Fibroblast of the conjunctiva (primary cell): ENCODE results near the gene UBD.

ENCODE experiments used
- DNase-seq: peaks from one replicate; pipeline ENCODE4 v3.0.0-alpha.2; 2010; ENCODE audit warnings: low read depth

Gene UBD

GRCh38 chr6:29521006-29521680 is 38.4 kb downstream of the UBD start:
- no peak for DNase-seq

GRCh38 chr6:29520232-29520631 is 39.3 kb downstream of the UBD start:
- DNase-seq, result no peak

GRCh38 chr6:29519291-29520010 is 40.1 kb downstream of the UBD start:
- DNase-seq, result no peak

- DNase-seq, result no peak
Measured at GRCh38 chr6:29517728-29518440, 41.6 kb downstream of the UBD start.

- no peak for DNase-seq
Measured at GRCh38 chr6:29517245-29517644, 42.3 kb downstream of the UBD start.

GRCh38 chr6:29516108-29516507 is 43.4 kb downstream of the UBD start:
- no peak for DNase-seq

GRCh38 chr6:29510746-29511300 is 48.7 kb downstream of the UBD start:
- no peak for DNase-seq

- DNase-seq, result no peak
Measured at GRCh38 chr6:29510202-29510601, 49.3 kb downstream of the UBD start.

- no peak for DNase-seq
Measured at GRCh38 chr6:29509711-29510110, 49.8 kb downstream of the UBD start.

- DNase-seq, result no peak
Measured at GRCh38 chr6:29509239-29509638, 50.3 kb downstream of the UBD start.

GRCh38 chr6:29507319-29507718 is 52.2 kb downstream of the UBD start:
- DNase-seq, result no peak

- no peak for DNase-seq
Measured at GRCh38 chr6:29506446-29507067, 53.0 kb downstream of the UBD start.

- DNase-seq, result no peak
Measured at GRCh38 chr6:29505808-29506207, 53.7 kb downstream of the UBD start.
